Brain pericyte (primary cell): ENCODE measurements around the gene TMEM144.

Experiments
- DNase-seq: peaks from one replicate; pipeline ENCODE4 v3.0.0-alpha.2; 2012; ENCODE audit warnings: low read depth, low spot score

TMEM144 gene

DNA sequence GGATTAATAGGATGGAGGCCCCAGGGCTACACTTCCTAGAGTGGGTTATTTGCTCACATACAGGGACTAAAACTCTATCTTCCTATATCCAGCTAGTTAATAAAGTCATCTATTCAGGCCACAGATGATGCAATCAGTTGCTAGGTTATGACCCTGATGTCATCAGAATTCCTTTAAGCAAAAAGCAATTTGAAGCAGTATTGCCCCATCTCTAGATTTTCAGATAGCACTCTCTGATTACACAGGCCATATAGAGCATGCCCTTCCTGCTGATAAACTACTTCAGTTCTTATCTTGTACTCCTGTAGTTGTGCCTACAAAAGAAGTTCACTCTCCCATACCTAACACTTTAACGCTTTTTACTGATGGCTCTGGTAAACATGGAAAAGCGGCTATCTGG, 84.8 kb downstream of the TMEM144 start:
- DNase-seq, result no peak

DNA sequence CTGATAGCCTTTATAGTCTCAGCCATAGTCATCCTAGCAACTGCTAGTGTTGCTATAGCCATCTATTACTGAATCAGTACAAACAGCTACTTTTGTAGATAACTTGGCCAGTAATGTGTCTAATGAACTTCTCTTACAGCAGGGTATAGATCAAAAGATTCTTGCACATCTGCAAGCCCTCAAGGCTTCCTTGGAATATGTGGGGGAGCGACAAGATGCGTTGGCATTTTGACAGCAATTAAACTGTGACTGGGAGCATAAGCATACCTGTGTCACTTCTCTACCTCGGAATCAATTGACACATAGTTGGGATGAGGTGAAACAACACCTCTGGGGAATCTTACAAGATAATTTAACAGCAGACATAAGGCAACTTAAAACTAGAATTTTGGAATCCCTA, 87.6 kb downstream of the TMEM144 start:
- DNase-seq, result no peak

DNA sequence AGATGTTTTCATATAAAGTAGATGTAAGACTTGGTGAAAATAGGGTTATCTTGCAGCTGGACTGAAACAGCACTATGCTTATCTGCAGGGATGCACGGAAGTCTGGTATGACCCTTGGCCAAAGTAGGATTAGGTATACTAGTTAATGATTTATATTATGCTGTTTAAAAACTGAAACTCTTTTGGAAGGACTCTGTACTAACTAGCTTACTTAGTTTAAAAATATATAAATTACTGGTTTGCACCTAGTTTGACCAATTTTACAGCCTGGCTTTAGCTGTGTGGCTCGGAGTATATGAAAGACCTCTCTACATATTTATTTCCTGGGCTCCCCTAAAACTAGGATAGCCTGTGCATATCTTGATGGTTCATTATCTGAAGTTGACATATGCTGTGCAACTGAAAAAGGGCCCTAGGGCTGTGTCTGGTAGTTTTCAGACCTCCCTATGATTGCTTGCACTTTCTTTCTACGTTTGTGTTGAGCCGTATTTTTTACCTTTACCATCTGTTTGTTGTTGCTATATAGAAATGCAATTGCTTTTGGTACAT, 89.2 kb downstream of the TMEM144 start:
- DNase-seq, result no peak

DNA sequence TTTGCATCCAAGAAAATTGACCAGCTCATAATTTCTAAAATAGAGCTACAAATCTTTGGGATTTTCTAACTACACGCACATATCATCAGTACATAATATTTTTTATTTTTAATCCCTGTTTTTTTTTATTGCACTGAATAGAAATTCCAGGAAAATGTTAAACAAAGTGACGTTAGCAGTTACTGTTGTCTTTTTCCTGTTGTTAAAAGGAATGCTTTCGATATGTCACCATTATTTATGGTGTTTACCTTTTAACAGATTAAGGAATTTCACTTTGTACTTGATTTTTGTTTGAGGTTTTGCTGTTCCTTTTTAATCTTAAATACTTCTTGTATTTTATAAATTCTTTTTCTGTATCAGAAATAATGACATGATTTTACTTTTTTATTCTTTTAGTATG, 89.7 kb downstream of the TMEM144 start:
- no peak for DNase-seq

DNA sequence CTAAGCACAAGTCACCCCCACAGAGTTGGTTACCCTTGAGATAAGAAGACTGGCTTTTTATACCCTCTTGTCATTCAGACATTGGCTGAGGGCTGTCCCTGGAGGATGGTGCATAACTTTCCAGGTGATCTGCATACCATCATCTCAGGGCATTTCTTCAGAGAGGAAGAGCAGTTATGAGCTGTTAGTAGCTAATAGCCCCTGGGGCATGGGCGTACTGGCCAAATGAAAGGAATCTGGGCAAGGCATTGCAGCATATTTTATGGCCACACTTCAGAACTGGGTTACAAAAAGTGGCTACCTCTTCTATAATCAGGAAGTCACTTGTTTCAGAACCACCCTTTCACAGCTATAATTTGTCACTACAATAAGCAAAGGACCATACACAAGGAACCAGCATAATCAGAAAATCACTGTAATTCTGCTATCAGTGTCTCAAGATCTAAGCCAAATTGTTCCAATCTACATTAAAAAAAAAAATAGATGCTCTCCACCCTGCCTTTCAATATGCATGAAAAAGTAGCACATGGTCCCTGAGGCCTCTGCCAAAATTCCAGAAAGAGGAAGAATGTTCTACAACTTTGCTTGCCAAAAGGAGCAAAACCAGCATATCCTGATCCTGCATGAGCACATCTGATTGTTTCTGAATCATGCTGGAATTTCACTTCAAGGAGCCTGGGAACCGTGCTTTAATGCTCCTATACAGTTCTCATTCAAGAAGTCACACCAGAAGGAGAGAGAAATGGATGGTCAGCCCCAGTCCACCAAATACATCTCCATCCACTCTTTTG, 92.0 kb downstream of the TMEM144 start:
- no peak for DNase-seq

DNA sequence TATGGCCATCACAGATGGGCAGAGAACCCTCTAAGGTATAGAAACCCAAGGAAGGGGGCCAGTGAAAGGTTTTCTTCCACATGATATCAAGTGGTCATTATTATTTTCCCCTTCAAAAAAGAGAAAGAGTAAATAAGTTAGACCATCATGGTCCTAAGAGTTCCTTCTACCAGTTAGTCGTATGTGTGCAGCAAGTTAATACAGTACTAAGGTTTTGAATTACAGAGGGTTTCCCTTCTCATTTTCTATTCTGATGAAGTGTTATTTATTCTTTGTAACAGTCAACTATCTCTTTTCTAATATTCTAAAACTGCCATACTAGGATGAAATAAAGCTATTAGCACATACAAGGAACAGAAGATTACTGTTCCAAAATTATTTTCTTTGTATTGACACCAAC, 94.4 kb downstream of the TMEM144 start:
- no peak for DNase-seq
